Activated T-cell treated with anti-CD3 and anti-CD28 coated beads, Interleukin-2, amount 50 U/mL, for 24 hours (primary cell): ENCODE data around the gene BRF1.
"Not testable (repeated sequence)": the region's sequence is repeated elsewhere in the genome, so short reads cannot be mapped to it uniquely, and the experiment has no call there.

Experiments
- DNase-seq: peaks from one replicate; pipeline ENCODE4 v3.0.0-alpha.2; 2020
- H3K27ac Mint-ChIP-seq: 2 replicates; pipeline ENCODE4 v1.8.0; 2020; ENCODE audit warnings: mild to moderate bottlenecking, mixed read lengths
- H3K27me3 Mint-ChIP-seq: 2 replicates; pipeline ENCODE4 v1.8.0; 2020; ENCODE audit warnings: mixed read lengths
- H3K36me3 Mint-ChIP-seq: 2 replicates; pipeline ENCODE4 v1.8.0; 2020; ENCODE audit warnings: low read depth, mixed read lengths
- H3K4me1 Mint-ChIP-seq: 2 replicates; pipeline ENCODE4 v1.8.0; 2020; ENCODE audit warnings: low read depth, mixed read lengths
- H3K4me3 Mint-ChIP-seq: 2 replicates; pipeline ENCODE4 v1.8.0; 2020; ENCODE audit warnings: mild to moderate bottlenecking, moderate library complexity, mixed read lengths
- H3K9me3 Mint-ChIP-seq: 2 replicates; pipeline ENCODE4 v1.8.0; 2020; ENCODE audit warnings: mixed read lengths

BRF1 gene

DNA sequence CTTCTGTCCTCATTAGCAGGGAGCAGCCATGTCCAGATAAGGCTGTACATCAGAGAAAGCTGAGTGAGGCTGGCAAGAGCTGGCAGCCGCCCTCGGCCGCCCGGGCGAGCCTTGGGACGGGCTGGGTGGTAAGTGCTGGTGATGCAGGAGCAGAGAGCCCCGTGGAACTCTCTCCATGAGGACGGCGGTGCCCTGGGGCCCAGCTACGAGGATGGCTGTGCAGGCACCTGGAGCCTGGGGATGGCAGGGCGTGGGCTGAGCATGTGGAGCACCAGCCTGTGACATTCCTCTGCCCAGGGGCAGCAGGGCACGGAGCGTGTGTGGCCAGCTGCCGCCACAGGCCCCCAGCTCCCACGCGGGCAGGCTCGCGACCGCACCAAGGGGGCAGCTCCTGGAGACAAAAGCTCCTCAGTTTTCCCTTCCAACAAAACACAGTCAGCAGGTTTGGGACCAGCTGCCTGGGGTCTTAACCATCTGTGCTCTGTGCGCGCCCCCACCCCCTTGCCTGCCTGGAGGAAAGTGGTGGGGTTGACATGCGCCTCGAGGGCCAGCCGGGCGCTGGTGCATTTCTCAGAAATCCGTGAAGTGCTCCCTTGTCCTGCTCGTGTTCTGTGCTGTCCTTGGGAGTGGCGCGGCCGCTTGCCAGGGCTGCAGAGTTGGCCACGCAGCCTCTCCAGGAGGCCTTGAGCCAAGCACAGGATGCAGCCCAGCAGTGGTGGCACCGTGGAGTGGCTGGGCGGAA lies 35.1 kb upstream of the BRF1 start:
- Mint-ChIP-seq H3K4me1 (peaks cover 24% of the 10 kb centered on the region), H3K36me3 (peaks cover 2% of the 10 kb centered on the region), H3K4me3 (no peak overlapping the region), H3K27ac (no peak overlapping the region), H3K9me3 (no peaks in the 10 kb centered on the region), H3K27me3 (no peaks in the 10 kb centered on the region)
- DNase-seq = no peak

DNA sequence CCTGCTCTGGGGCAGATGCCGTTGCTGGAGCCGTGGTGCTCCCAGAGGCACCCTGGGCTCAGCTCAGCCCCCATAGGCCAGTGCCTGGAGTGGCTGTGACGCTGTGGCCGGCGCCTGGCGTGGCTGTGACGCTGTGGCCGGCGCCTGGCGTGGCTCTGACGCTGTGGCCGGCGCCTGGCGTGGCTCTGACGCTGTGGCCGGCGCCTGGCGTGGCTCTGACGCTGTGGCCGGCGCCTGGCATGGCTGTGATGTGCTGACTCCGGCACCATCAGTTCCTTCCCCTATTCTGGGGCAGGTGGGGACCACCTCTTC lies 34.4 kb upstream of the BRF1 start:
- not testable (repeated sequence) for H3K27me3 Mint-ChIP-seq, H3K9me3 Mint-ChIP-seq, H3K4me3 Mint-ChIP-seq, H3K27ac Mint-ChIP-seq, H3K36me3 Mint-ChIP-seq, DNase-seq
- peaks cover 28% of the 10 kb centered on the region for H3K4me1 Mint-ChIP-seq

DNA sequence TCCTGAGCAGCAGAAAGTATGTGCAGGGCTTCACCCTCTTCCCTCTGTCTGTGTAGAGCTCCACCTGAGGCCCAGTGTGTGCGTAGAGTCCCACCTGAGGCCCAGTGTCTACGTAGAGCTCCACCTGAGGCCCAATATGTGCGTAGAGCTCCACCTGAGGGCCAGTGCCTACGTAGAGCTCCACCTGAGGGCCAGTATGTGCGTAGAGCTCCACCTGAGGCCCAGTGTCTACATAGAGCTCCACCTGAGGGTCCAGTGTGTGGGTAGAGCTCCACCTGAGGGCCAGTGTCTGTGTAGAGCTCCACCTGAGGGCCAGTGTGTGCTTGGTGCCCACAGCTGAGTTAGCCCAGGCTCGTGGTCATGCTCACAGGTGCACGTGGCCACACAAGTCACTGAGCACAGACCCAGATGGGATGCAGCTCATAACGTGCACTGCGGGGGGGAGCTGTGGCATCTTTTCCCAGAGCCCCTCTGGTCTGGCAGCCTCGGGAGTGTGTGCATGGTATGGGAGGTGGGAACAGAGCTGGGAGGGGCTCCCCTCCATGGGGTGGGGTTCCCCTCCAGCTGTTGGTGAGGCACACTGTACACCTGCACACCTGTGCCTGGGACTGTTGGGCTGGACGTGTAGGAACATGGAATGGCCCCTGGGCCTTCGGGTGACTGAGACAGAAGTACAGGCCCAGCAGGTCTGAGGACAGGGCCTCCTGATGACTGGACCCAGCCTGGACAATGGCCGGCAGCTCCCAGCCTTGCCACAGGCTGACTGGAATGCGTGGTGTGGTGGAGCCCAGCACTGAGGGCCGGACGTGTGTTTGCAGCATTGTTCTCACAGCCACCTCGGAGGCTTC lies 33.8 kb upstream of the BRF1 start:
- H3K36me3 Mint-ChIP-seq = peaks cover 2% of the 10 kb centered on the region
- H3K9me3 Mint-ChIP-seq = no peaks in the 10 kb centered on the region
- H3K27ac Mint-ChIP-seq = no peak overlapping the region
- no peak for DNase-seq
- peaks cover 30% of the 10 kb centered on the region for H3K4me1 Mint-ChIP-seq
- H3K27me3 Mint-ChIP-seq = no peaks in the 10 kb centered on the region
- H3K4me3 Mint-ChIP-seq = no peak overlapping the region

DNA sequence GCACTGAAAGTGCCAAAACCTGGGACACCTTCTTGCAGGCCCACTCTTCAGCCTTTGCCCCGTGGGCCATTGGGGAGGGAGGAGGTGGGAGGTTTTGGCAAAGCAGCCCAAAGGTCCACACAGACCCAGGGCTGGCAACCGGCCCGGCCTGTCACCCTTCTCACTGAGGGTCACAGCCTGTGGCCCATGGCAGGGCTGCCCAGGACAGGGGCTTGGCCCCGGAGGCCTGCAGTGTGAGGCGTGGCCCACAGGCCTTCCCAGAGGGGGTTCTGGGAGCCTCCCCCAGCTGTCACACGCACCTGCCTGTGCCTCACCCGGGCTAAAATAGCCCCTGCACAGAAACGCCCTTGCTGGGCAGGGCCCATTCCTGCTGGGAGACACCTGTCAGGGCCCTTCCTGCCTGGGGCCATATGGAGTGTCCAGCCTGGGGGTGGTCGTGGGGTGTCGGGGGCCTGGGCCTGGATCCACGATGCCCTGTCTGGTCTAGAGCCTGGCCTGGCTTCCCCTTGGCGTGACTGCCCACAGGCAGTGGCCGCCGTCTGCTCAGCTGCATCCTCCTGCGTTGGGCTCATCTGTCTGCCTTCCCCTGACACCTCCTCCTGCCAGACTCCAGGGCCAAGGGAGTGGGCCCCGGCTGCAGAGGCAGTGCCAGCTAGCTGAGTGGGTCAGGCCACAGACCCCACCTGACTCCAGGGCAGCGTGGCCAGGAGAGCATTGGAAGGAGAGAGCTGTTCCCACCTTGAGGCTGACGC lies 33.0 kb upstream of the BRF1 start:
- Mint-ChIP-seq H3K9me3 (no peaks in the 10 kb centered on the region), H3K27ac (no peak overlapping the region), H3K36me3 (peaks cover 2% of the 10 kb centered on the region), H3K4me1 (peaks cover 37% of the 10 kb centered on the region), H3K27me3 (no peaks in the 10 kb centered on the region), H3K4me3 (no peak overlapping the region)
- DNase-seq = no peak

DNA sequence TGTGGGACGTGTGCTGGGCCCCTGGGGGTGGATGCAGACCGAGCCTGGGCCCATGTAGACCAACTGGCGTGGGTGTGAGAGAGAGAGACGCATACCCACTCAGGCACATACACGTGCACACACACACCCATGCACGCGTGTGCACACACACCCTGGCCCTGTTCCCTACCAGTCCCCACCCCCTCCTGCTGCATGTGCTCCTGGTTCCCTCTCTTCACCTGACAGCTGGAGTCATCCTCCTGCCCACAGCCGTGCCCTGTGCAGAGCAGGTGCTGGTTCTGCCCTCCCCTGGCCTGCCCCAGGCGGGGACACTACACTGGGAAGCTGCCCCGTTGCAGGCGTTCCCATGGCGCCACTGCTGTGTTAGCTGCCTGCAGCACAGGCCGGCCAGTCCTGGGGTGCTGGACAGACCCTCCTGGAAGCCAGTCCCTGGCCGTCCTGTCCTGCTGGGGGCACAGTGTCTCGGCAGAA lies 32.3 kb upstream of the BRF1 start:
- H3K4me3 Mint-ChIP-seq = no peak overlapping the region
- H3K36me3 Mint-ChIP-seq = peaks cover 2% of the 10 kb centered on the region
- H3K27ac Mint-ChIP-seq = no peak overlapping the region
- no peaks in the 10 kb centered on the region for H3K9me3 Mint-ChIP-seq
- no peaks in the 10 kb centered on the region for H3K27me3 Mint-ChIP-seq
- DNase-seq = no peak
- H3K4me1 Mint-ChIP-seq = peaks cover 40% of the 10 kb centered on the region

DNA sequence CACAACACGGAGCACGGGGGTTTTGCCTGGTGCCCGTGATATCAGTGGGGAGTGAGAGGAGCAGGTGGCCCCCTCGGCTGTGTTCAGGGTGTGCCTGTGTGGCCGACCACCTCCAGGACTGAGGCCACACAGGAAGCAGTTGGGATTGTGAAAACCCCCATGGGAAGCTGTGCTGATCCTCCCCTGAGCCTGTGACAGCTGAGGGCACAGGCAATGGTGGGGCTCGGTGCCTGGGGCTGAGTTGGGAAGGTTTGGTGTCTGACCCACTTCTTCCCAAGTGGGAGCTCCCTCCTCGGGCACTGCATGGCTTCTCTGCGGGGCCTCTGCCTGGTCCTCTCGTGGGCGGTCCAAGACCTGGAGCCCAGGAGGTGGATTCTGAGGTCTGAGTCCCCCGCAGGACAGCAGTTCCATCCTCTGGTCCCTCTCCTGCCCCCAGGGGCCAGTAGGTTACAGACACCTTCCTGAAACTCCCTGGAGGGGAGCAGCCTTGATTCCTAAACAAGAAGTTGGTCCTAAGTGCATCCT lies 31.6 kb upstream of the BRF1 start:
- no peaks in the 10 kb centered on the region for H3K27me3 Mint-ChIP-seq

DNA sequence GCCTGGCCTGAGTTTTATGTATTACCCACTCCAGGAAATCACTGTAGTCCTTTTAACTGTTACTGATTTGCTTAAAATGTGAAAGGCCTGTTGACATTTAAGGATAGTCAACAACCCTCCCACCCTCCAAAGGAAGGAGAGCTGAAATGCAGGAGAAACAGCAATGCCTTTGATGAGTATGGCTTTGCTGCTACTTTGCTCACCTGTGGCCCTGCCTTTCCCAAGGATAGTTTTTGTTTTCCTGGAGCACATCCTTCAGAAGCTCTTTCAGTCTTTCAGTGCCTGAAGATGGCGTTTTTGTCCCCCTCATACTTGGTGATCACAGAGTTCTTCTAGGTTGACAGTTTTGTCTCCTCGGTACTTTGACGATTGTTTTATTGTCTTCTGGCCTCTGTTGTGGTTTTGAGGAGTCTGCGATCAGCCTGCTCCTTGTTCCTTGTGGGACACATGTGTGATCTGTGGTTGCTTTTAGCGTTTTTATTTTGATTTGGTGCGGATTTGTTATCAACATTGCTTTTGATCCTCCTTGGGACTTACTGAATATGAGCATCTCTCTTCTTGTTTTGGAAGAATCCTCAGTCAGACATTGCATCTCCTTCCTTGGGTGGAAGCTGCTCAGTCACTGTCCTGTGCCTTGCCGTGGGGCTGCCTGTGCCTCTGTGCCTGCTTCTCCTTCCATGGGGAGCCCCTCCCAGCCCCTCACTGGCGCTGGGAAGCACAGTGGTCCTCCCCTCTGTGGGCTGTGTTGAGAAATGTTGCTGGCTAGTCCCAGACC lies 31.0 kb upstream of the BRF1 start:
- no peak overlapping the region for H3K4me3 Mint-ChIP-seq
- peaks cover 40% of the 10 kb centered on the region for H3K4me1 Mint-ChIP-seq
- H3K27ac Mint-ChIP-seq = peak overlapping the region; percentile 34
- no peak for DNase-seq
- no peaks in the 10 kb centered on the region for H3K27me3 Mint-ChIP-seq
- H3K9me3 Mint-ChIP-seq = no peaks in the 10 kb centered on the region
- peaks cover 2% of the 10 kb centered on the region for H3K36me3 Mint-ChIP-seq

More for the DNA sequence above, 31.6 kb upstream of the BRF1 start:
- no peaks in the 10 kb centered on the region for H3K9me3 Mint-ChIP-seq
- peaks cover 40% of the 10 kb centered on the region for H3K4me1 Mint-ChIP-seq
- H3K27ac Mint-ChIP-seq = no peak overlapping the region
- H3K4me3 Mint-ChIP-seq = no peak overlapping the region
- DNase-seq = no peak
- H3K36me3 Mint-ChIP-seq = peaks cover 2% of the 10 kb centered on the region

DNA sequence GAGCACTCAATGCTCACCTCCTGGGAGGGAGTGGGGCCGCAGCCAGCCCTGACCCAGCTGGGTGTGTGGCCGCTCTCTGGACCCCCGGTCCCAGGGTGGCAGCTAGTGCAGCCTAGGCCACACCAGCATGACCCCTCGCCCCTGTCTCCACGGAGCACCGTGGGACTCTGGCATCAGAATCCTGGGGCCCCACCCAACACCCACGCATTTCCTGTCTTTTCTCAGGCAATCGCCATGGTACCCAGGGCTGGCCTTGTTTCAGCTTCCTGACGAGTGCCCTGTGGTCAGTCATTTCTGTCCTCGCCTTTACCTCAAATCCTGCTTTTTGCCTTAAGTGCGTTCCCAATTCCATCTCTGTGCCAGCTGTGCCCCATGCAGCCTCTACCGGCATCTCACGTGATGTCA lies 29.7 kb upstream of the BRF1 start:
- Mint-ChIP-seq H3K9me3 (no peaks in the 10 kb centered on the region), H3K27me3 (no peaks in the 10 kb centered on the region), H3K4me3 (no peak overlapping the region), H3K4me1 (peaks cover 40% of the 10 kb centered on the region), H3K27ac (peak overlapping the region; percentile 38), H3K36me3 (no peaks in the 10 kb centered on the region)
- DNase-seq = no peak

DNA sequence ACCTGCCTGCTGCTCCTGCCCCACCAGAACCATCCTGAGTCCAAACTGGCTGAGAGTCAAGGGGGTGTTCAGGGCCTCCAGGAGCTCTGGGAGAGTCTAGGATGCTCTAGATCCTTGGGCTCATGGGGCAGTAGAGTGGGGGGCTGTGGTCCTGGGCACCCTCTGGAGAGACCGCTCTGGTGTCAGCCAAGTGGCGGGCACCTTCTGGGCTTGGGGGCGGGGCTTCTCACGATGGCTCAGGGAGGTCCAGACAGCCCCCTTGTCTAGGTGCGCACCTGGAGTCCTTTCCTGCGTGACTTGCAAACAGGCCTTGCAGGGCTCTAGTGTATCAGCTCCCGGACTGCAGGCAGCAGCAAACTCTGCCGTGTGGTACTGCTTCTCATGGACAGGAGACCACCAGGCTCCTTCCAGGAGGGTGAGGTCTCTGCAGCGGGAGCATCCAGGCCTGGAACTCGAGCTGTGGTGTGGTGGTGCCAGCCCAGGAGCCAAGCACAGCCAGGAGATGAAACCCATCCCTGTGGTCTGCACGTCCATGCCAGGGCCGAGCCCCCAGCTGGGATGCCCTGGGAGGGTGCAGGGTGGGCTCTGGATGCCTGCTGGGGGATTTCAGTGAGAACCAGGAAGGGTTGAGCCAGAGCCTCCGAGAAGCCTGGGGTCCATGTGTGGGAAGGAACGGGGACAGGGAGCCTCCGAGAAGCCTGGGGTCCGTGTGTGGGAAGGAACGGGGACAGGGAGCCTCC lies 28.8 kb upstream of the BRF1 start:
- no peaks in the 10 kb centered on the region for H3K27me3 Mint-ChIP-seq
- H3K27ac Mint-ChIP-seq = no peak overlapping the region
- H3K9me3 Mint-ChIP-seq = no peaks in the 10 kb centered on the region
- H3K4me1 Mint-ChIP-seq = peaks cover 40% of the 10 kb centered on the region
- H3K4me3 Mint-ChIP-seq = no peak overlapping the region
- H3K36me3 Mint-ChIP-seq = no peaks in the 10 kb centered on the region
- no peak for DNase-seq

DNA sequence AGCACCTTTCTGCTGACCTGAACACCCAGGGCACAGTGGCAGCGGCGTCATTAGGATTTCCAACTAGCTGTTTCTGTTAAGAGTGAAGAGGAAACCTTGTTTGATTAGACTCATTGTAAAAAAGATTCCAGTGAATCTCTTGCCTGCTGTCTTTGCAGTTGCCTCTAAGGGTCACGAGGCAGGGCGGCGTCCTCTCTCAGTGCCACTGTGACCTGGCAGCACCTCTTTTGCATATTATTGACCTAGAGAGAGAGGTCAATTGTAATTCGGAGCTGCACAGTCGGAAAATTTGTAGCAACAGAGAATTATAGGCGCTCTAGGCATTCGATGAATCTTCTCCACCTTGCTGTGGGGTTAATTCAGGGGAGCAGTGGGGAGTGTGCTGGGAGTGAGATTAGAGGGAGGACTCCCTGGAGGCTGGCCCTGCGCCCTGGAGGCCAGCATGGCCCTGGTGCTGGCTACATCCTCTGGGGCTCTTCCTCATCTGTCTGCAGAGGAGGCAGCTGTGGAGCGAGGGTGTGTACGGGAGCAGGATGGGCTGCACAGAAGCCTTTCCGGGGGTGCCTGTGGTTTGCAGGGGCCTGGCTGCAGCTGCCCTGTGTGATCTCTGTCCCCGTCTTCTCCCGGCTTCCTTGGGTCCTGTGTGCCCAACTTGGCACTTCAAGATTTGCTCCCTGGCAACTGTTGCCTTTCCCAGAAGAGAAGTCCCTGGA lies 28.0 kb upstream of the BRF1 start:
- peaks cover 43% of the 10 kb centered on the region for H3K4me1 Mint-ChIP-seq
- no peak for DNase-seq
- no peak overlapping the region for H3K27ac Mint-ChIP-seq
- no peaks in the 10 kb centered on the region for H3K27me3 Mint-ChIP-seq
- no peaks in the 10 kb centered on the region for H3K9me3 Mint-ChIP-seq
- no peaks in the 10 kb centered on the region for H3K36me3 Mint-ChIP-seq
- no peak overlapping the region for H3K4me3 Mint-ChIP-seq

DNA sequence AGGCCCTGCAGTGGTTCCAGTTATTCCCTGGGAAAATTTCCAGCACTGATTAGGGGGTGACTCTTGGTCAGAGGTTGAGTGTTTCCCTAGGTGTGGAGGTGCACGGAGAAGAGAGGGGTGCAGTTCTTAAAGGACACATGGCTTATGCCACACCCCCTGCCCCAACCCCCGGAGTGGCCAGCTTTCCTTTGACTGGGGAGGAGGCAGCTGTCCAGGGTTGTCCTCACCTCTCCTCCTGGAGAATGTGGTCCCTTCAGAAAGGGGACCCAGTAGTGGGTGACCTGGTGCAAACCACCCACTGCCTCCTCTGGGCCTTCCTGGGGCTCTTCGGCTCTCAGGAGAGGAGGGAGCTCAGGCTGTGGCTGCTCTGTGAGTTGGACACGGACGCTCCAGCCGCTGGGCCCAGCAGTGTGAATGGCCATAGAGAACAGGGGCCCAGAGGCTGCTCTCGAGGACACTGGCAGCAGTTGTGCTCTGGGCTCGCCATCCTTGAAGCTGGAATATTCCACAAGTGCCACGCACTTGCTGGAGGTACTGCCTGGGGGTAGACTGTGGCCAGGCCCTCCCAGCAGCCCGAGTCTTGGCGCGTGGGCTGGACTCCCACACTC lies 27.4 kb upstream of the BRF1 start:
- H3K9me3 Mint-ChIP-seq = no peaks in the 10 kb centered on the region
- H3K27me3 Mint-ChIP-seq = no peaks in the 10 kb centered on the region
- H3K4me3 Mint-ChIP-seq = no peak overlapping the region
- no peak overlapping the region for H3K27ac Mint-ChIP-seq
- DNase-seq = no peak
- no peaks in the 10 kb centered on the region for H3K36me3 Mint-ChIP-seq
- peaks cover 47% of the 10 kb centered on the region for H3K4me1 Mint-ChIP-seq

DNA sequence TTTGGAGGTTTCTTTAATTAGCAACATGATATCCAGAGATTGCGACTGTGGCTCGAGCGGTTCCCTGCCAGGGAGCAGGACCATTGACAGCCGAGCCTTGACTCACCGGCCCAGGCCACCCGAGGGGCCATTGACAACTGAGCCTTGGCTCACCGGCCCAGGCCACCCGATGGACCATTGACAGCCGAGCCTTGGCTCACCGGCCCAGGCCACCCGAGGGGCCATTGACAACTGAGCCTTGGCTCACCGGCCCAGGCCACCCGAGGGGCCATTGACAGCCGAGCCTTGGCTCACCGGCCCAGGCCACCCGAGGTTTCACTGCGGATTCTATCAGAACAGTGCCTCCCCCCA lies 26.9 kb upstream of the BRF1 start:
- not testable (repeated sequence) for H3K9me3 Mint-ChIP-seq, H3K36me3 Mint-ChIP-seq, H3K4me3 Mint-ChIP-seq, H3K27me3 Mint-ChIP-seq, DNase-seq, H3K27ac Mint-ChIP-seq
- peaks cover 48% of the 10 kb centered on the region for H3K4me1 Mint-ChIP-seq
